ENCODE results near the gene NR2F1-AS1. TPM values are rescaled to one million over a fixed set of nuclear protein-coding genes. Genes with fewer than 3 reads are reported as not detected.

NR2F1-AS1 gene
- total RNA-seq: not detected

DNA sequence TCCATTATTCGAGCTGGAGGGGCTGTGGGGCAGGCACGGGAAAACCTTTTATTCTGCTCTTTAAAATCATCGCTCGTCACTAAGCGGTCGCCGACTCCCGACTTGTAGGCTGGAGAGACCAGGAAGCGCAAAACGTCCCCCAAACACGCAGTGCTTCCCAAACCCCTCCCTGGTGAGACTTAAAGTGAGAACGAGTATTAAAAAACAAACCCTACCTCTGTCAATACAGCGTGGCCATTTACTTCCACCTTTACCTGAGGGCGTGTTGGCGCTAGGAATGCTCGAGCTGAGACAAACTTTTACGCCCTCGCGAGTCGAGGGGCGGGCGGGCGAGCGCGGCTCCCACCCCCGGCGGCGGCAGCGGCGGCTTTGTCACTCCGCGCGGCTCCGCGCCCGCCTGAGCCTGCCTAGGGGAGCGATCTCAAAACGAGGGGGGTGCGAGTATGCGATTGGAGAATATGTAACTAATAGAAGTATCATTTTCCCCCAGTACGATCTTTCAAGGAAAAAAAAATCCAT lies at the start of gene NR2F1-AS1:
TSS of gene NR2F1-AS1 (minus strand) at position 293 of the 519 bp plus-strand sequence.
- Mint-ChIP-seq H3K4me1 (ENCODE audit: low read depth) (peaks cover 17% of the 10 kb centered on the region), H3K27me3 (peaks cover 47% of the 10 kb centered on the region), H3K9me3 (no peaks in the 10 kb centered on the region), H3K27ac (no peak within 1 kb of the TSS), H3K4me3 (peak within 1 kb of the TSS; percentile 40), H3K36me3 (no peaks in the 10 kb centered on the region)
- no peak for DNase-seq
- POLR2A ChIA-PET: no interaction called here
- CTCF ChIA-PET: interaction anchor here (0.6 to 1.0 kb wide), 7 partner anchors 10 to 1939 kb away, joined by 3 to 6 read pairs (median 3); no protein-coding TSS in a partner anchor
- intact Hi-C loops (cut with micrococcal nuclease): loop anchor here (1.0 to 10.0 kb wide), 5 partner anchors 220 to 1274 kb away; no protein-coding TSS in a partner anchor

DNA sequence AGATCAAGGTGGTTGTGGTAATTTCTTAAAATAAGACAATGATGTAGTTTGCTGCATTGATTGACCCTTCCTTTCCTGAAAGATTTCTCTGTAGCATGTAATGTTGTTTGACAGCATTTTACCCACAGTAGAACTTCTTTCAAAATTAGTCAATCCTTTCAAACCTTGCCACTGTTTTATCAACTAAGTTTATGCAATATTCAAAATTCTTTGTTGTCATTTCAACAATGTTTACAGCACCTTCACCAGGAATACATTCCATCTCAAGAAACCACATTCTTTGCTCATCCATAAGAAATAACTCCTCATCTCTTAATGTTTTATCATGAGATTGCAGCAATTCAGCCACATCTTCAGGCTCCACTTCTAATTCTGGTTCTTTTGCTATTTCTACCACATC lies 45.8 kb upstream of the NR2F1-AS1 start:
- no peak overlapping the region for H3K4me3 Mint-ChIP-seq
- H3K27ac Mint-ChIP-seq: no peak overlapping the region
- peaks cover 17% of the 10 kb centered on the region for H3K4me1 Mint-ChIP-seq (ENCODE audit: low read depth)
- no peaks in the 10 kb centered on the region for H3K9me3 Mint-ChIP-seq
- ChIA-PET CTCF (no interaction called here), POLR2A (no interaction called here)
- no peak for DNase-seq
- intact Hi-C loops (cut with micrococcal nuclease): loop anchor here (10.0 kb wide), 1 partner anchor 488 kb away; a partner anchor contains a TSS
- peaks cover 7% of the 10 kb centered on the region for H3K27me3 Mint-ChIP-seq
- H3K36me3 Mint-ChIP-seq: no peaks in the 10 kb centered on the region

DNA sequence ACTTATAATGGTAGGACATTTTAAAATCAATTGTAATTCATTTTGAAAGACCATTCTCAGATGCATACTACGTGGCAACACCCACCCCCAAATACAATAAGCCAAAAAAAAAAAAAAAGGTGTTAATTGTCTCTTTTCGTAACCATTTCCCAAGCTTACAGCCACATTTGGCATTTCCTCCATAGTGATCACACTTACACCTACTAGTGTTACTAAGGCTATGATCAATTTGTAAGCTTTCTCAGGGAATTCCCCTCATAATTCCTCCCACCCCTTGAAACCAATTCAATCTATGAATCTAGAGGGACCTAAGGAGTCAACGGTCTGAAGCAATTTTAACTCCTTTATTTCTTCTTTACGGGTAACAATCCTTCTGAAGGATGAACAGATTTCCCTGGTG lies 42.1 kb upstream of the NR2F1-AS1 start:
- no peaks in the 10 kb centered on the region for H3K36me3 Mint-ChIP-seq
- no peak for DNase-seq
- CTCF ChIA-PET: interaction anchor here (0.6 to 1.3 kb wide), 2 partner anchors 42 to 924 kb away, joined by 3 read pairs; partner anchors contain the start of gene NR2F1-AS1
- intact Hi-C loops (cut with micrococcal nuclease): loop anchor here (5.0 to 10.0 kb wide), 2 partner anchors 179 to 492 kb away; a partner anchor contains a TSS
- no peak overlapping the region for H3K27ac Mint-ChIP-seq
- peaks cover 32% of the 10 kb centered on the region for H3K4me1 Mint-ChIP-seq (ENCODE audit: low read depth)
- no peaks in the 10 kb centered on the region for H3K9me3 Mint-ChIP-seq
- H3K27me3 Mint-ChIP-seq: peaks cover 15% of the 10 kb centered on the region
- POLR2A ChIA-PET: interaction anchor here (0.6 kb wide), 1 partner anchor 1123 kb away, joined by 3 read pairs; no protein-coding TSS in a partner anchor
- no peak overlapping the region for H3K4me3 Mint-ChIP-seq

DNA sequence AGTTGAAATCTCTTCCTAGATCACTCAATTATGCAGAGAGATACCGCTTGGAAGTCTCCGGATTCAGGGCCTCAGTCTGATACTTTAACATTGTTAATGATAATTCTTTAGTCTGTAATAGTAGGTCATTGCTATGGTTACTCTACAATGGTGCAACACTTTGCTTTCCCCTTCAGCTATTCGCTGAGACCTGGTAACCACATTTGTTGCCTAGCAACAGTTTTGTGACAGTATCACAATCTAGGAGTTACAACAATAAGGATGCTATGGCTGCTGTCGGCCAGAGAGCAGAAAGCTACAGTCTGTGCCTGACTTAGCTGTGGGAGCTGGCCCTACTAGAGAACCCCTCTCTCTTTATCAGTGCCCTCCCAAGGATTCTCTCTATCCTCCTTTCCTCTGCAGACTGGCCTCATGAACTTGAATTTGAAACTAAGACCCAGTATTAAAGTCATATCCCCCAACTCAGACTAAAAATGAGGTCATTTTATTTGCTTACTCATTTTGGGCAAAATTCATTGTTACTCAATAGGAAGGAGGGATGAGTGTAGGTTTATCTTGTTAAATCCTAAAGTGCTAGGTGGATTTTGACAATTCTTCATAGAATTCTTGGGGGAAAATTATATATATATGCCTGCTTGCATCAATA lies 41.3 kb upstream of the NR2F1-AS1 start:
- H3K4me3 Mint-ChIP-seq: no peak overlapping the region
- peak; percentile 31 for DNase-seq
- H3K9me3 Mint-ChIP-seq: no peaks in the 10 kb centered on the region
- ChIA-PET POLR2A (interaction anchor here (1.2 kb wide), 1 partner anchor 1171 kb away, joined by 3 read pairs; no protein-coding TSS in a partner anchor), CTCF (interaction anchor here (0.5 to 2.8 kb wide), 5 partner anchors 15 to 179 kb away, joined by 3 to 11 read pairs (median 3); partner anchors contain the start of gene NR2F1-AS1)
- H3K27me3 Mint-ChIP-seq: peaks cover 15% of the 10 kb centered on the region
- no peaks in the 10 kb centered on the region for H3K36me3 Mint-ChIP-seq
- no peak overlapping the region for H3K27ac Mint-ChIP-seq
- H3K4me1 Mint-ChIP-seq (ENCODE audit: low read depth): peaks cover 32% of the 10 kb centered on the region
- intact Hi-C loops (cut with micrococcal nuclease): loop anchor here (5.0 to 10.0 kb wide), 2 partner anchors 180 to 492 kb away; a partner anchor contains a TSS

DNA sequence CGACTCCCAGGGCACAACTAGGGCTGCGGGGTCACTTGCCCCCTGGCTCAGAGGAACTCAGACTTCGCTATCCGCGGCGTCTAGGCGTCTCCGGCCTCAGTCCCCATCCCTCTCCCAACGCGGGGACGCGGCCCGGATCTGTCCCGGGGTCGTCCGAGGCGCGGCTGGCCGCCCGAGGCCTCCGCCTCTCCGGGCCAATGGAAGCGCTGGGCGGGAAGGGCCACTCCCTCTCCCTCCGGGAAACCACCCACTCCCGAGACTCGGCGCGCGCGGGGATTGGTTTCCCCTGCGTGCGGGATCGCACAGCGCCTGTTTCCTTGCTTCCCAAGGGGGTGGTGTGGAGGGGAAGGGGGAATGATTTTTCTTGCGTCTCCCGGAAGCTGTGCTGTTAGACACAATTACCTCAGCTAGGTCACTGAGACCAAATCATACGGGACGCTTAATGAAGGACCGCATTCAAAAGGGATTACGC lies 40.3 kb upstream of the NR2F1-AS1 start:
- no peak for DNase-seq
- CTCF ChIA-PET: interaction anchor here (0.5 to 2.8 kb wide), 7 partner anchors 9 to 278 kb away, joined by 3 to 11 read pairs (median 3); partner anchors contain the start of gene NR2F1-AS1
- intact Hi-C loops (cut with micrococcal nuclease): loop anchor here (2.0 to 10.0 kb wide), 3 partner anchors 39 to 493 kb away; partner anchors contain the start of gene NR2F1

DNA sequence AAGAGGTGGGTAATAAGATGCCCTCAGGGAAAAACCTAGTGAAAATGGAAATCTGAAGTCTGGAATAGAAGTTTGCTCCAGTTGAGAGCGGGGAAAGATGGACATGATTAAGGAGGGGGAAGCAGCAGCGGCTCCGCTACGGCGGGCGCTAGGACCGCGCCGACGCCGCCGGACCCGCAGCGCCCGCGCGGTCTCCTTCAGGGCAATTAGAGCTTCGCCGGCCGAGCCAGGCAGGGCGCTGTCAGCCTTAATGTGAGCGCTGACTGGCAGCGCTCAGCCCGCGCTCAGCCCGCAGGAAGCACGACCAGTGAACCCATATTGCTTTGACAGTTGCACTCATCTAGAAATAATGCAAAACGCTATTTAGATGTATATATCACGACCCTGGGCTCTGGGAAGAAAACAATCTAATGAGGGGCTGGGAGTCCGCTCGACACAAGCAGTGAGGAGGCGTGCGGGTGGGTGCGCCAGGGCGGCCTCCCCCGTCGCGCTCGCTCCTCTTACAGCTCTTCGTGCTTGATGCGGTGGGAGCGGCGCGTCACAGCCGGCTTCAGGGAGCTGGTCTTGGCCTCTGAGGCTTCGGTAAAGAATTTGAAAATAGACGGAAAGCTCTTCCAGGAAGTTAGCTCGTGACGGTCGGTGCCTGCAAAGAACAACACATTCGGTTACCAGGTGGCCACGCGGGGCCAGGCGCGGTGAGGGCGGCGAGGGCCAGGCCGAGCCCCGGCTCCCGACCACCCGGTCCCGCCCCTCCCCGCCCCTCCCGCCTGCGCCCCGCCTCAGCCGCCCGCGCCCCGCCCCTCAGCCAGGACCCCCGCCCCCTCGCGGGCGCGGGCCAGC lies 39.7 kb upstream of the NR2F1-AS1 start:
- peak; percentile 67 for DNase-seq
- POLR2A ChIA-PET: no interaction called here
- CTCF ChIA-PET: interaction anchor here (0.8 to 2.8 kb wide), 7 partner anchors 8 to 278 kb away, joined by 3 to 11 read pairs (median 3); partner anchors contain the start of gene NR2F1-AS1
- H3K4me1 Mint-ChIP-seq (ENCODE audit: low read depth): peaks cover 32% of the 10 kb centered on the region
- intact Hi-C loops (cut with micrococcal nuclease): loop anchor here (2.0 to 10.0 kb wide), 3 partner anchors 38 to 494 kb away; partner anchors contain the start of gene NR2F1
- H3K9me3 Mint-ChIP-seq: no peaks in the 10 kb centered on the region
- H3K27ac Mint-ChIP-seq: peak overlapping the region; percentile 15
- no peaks in the 10 kb centered on the region for H3K36me3 Mint-ChIP-seq
- H3K27me3 Mint-ChIP-seq: peaks cover 19% of the 10 kb centered on the region
- peak overlapping the region; percentile 81 for H3K4me3 Mint-ChIP-seq

More for the DNA sequence above, 40.3 kb upstream of the NR2F1-AS1 start:
- POLR2A ChIA-PET: interaction anchor here (1.2 kb wide), 1 partner anchor 1172 kb away, joined by 3 read pairs; no protein-coding TSS in a partner anchor
- peaks cover 32% of the 10 kb centered on the region for H3K4me1 Mint-ChIP-seq (ENCODE audit: low read depth)
- H3K9me3 Mint-ChIP-seq: no peaks in the 10 kb centered on the region
- H3K27ac Mint-ChIP-seq: no peak overlapping the region
- no peaks in the 10 kb centered on the region for H3K36me3 Mint-ChIP-seq
- peak overlapping the region; percentile 49 for H3K4me3 Mint-ChIP-seq
- peaks cover 15% of the 10 kb centered on the region for H3K27me3 Mint-ChIP-seq

DNA sequence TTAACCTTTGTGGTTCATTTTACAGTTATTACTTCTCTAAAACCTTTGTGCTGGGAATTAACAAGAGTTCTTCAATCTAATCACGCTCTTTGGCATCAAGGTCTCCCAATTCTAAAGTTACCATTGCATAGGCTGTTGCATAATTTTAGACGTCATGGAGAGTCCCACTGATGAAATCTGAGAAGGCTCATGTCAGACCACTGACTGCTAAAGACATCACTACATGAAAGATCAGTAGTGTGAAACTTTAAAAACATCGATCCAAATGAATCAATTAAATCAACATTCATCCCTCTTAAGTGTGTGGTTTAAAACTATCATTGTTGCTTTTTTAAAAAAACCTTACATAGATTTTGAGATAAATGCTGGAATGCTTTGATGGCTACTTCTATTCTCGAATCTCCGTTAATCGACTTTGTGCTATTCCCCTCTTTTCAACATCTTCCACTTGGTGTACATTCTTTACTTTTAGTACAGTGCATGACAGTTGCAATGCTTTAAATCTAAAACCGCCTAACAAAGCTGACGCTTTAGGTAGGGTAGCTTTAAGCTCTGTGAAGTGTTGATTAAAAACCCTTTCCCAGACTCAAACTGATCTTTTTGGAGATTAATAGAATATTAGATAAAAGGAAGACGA lies 35.6 kb upstream of the NR2F1-AS1 start:
- no peak overlapping the region for H3K27ac Mint-ChIP-seq
- peaks cover 19% of the 10 kb centered on the region for H3K4me1 Mint-ChIP-seq (ENCODE audit: low read depth)
- H3K27me3 Mint-ChIP-seq: peaks cover 37% of the 10 kb centered on the region
- ChIA-PET CTCF (no interaction called here), POLR2A (no interaction called here)
- H3K36me3 Mint-ChIP-seq: peaks cover 2% of the 10 kb centered on the region
- H3K4me3 Mint-ChIP-seq: no peak overlapping the region
- DNase-seq: no peak
- intact Hi-C loops (cut with micrococcal nuclease): no loop called here
- H3K9me3 Mint-ChIP-seq: no peaks in the 10 kb centered on the region

DNA sequence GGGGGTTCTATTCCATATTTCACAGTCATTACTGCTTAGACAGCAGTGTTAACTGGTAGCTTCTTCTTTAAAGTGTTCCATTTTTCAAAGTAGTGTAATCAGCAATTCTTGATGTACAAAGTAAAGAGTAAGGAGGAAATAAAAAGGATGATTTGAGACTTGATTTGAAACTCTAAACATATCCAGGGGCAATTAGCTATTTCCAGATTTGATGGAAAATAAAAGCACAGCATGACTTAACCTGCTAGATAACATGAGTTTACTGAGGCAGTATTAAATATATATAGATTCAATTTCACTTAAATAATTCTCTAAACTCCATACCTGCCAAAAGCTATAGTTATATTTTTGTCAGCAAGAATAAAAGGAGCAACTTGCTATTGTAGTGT lies 31.8 kb upstream of the NR2F1-AS1 start:
- Mint-ChIP-seq H3K27me3 (peaks cover 65% of the 10 kb centered on the region), H3K9me3 (no peaks in the 10 kb centered on the region), H3K36me3 (peaks cover 3% of the 10 kb centered on the region), H3K4me3 (no peak overlapping the region), H3K27ac (no peak overlapping the region), H3K4me1 (ENCODE audit: low read depth) (peaks cover 9% of the 10 kb centered on the region)
- intact Hi-C loops (cut with micrococcal nuclease): no loop called here
- DNase-seq: no peak
- ChIA-PET CTCF (interaction anchor here (0.9 to 1.2 kb wide), 2 partner anchors 8 to 188 kb away, joined by 3 to 5 read pairs; no protein-coding TSS in a partner anchor), POLR2A (no interaction called here)

DNA sequence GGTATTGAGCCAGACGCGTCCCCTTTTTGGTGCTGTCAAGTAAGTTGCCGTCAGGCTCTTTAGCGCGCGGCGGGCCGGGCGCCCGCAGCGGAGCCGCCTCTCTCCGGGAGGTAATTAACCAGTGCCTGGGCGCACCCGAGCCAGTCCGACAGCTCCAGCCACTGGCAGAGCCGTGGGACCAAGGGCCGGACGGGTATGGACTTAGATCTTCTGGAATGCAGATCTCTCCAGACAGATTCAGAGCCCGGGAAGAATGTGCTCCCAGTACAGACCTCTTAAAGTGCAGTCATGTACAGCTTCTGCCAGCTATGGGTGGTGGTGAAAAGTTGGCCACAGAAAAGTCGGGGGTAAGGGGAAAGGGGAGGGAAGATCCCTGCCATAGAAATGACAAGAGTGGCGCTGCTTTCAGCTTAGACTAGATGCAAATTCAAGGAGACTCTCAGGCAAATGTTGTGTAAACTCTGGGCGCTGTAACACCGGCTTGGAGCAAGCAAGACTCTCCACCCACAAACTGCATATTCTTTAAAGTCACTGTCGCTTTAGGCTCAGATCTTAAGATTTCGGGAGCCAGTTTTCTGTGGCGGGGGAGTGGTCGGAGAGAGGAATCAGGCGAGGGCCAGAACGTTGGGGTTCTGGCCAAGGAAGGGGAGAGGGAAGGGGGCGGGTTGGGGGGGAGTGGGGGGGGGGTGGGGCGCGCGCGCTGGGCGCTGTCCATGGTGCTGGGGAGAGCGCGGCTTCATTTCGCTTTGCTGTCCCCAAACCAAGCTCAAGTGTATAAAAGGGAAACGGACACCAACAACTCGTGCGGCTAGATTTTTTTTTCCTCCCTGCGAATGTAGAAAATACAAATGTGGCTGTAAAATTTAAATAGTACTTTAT lies 31.2 kb upstream of the NR2F1-AS1 start:
- Mint-ChIP-seq H3K4me3 (no peak overlapping the region), H3K4me1 (ENCODE audit: low read depth) (peaks cover 15% of the 10 kb centered on the region), H3K36me3 (peaks cover 3% of the 10 kb centered on the region), H3K27ac (no peak overlapping the region), H3K9me3 (no peaks in the 10 kb centered on the region), H3K27me3 (peaks cover 72% of the 10 kb centered on the region)
- no peak for DNase-seq
- CTCF ChIA-PET: interaction anchor here (0.9 to 1.2 kb wide), 2 partner anchors 9 to 189 kb away, joined by 3 to 5 read pairs; no protein-coding TSS in a partner anchor
- POLR2A ChIA-PET: no interaction called here
- intact Hi-C loops (cut with micrococcal nuclease): no loop called here

DNA sequence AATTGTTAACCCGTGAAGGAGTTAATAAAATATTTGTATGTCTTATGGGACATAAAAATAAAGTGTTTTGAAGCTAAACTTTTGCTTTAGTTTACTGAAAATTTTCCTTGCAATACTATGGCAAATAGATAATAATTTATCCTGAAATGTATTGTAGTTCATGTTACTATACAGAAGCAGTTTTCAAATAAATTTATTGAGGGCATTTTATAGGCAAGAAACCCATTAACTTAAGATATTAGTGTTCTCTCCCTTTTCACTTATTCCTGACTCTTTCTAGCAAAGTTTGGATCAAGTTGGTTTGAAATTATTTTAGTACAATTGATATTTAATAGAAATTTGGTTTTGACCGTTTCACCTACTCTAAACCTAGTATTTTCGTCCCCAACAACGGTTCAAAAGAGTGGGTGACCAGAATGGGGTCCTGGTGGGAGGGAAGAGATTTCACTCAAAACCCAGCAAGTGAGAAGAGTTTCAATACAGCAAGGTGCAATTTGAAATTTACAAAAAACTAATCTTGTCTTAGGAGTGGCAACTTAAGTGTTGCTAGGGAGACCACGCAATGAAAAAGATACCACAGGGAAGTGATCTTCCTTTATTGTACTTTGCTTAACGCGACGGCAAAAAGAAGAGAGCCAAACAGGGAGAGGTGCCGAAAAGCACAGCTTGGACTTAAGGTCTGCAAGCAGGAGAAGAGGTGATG lies 30.4 kb upstream of the NR2F1-AS1 start:
- intact Hi-C loops (cut with micrococcal nuclease): no loop called here
- POLR2A ChIA-PET: no interaction called here
- Mint-ChIP-seq H3K9me3 (no peaks in the 10 kb centered on the region), H3K27me3 (peaks cover 76% of the 10 kb centered on the region), H3K4me3 (no peak overlapping the region), H3K36me3 (peaks cover 3% of the 10 kb centered on the region), H3K4me1 (ENCODE audit: low read depth) (peaks cover 15% of the 10 kb centered on the region), H3K27ac (no peak overlapping the region)
- no peak for DNase-seq
- CTCF ChIA-PET: interaction anchor here (0.9 kb wide), 1 partner anchor 189 kb away, joined by 4 read pairs; no protein-coding TSS in a partner anchor

Data from activated CD4-positive, alpha-beta memory T cell treated with anti-CD3 and anti-CD28 coated beads for 36 hours (primary cell).